Activated naive CD8-positive, alpha-beta T cell treated with anti-CD3 and anti-CD28 coated beads, Interleukin-2, amount 50 U/mL, for 24 hours (primary cell): ENCODE results near the gene CT47A7.
"Not testable (repeated sequence)": the region's sequence is repeated elsewhere in the genome, so short reads cannot be mapped to it uniquely, and the experiment has no call there.

ENCODE experiments used
- ATAC-seq: fragments of 150-1000 bp; cut with Tn5 transposase; one replicate; pipeline ENCODE4 v1.10.0; 2021
- DNase-seq: peaks from one replicate; pipeline ENCODE4 v3.0.0; 2021
- H3K27ac Mint-ChIP-seq: one replicate; pipeline ENCODE4 v1.8.0; 2021; ENCODE audit warnings: mild to moderate bottlenecking, mixed read lengths
- H3K27me3 Mint-ChIP-seq: one replicate; pipeline ENCODE4 v1.8.0; 2021; ENCODE audit warnings: mixed read lengths
- H3K36me3 Mint-ChIP-seq: one replicate; pipeline ENCODE4 v1.8.0; 2021; ENCODE audit warnings: low read depth, mixed read lengths
- H3K4me1 Mint-ChIP-seq: one replicate; pipeline ENCODE4 v1.8.0; 2021; ENCODE audit warnings: mixed read lengths
- H3K4me3 Mint-ChIP-seq: one replicate; pipeline ENCODE4 v1.8.0; 2021; ENCODE audit warnings: mild to moderate bottlenecking, moderate library complexity, mixed read lengths
- H3K9me3 Mint-ChIP-seq: one replicate; pipeline ENCODE4 v1.8.0; 2021; ENCODE audit warnings: mixed read lengths

Gene CT47A7

GRCh38 chrX:120956500-120956899, at the start of gene CT47A7:
TSS of gene CT47A7 (minus strand) at chrX:120956600. CDS start at chrX:120956345, 255 bp downstream.
- H3K9me3 Mint-ChIP-seq, H3K4me3 Mint-ChIP-seq, ATAC-seq, H3K27ac Mint-ChIP-seq, H3K36me3 Mint-ChIP-seq, H3K27me3 Mint-ChIP-seq, H3K4me1 Mint-ChIP-seq, DNase-seq: not testable (repeated sequence)

DNA sequence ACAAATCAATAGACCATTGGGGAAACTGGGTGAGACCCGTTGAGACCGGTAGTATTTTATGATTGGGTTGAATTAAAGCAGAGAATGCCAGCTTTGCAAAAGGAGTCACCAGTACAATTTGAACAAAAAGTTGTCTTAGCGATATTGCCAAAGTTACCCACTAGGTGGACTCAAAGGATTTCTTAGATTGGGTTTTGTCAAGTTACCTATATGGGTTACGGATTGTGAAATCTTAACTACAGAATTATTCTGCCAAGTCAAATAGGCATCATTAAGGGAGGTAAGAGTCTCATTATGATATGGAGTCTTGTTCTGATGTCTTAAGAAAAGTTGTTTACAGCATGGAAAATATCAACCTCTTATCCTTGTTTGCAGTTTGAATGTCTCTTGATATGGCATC, 44.2 kb upstream of the CT47A7 start:
- no peaks in the 10 kb centered on the region for H3K27me3 Mint-ChIP-seq
- H3K27ac Mint-ChIP-seq, result no peak overlapping the region
- no peaks in the 10 kb centered on the region for H3K9me3 Mint-ChIP-seq
- DNase-seq (no peak), ATAC-seq (no peak)
- no peaks in the 10 kb centered on the region for H3K36me3 Mint-ChIP-seq
- no peak overlapping the region for H3K4me3 Mint-ChIP-seq
- H3K4me1 Mint-ChIP-seq, result peaks cover 1% of the 10 kb centered on the region

- H3K4me1 Mint-ChIP-seq, result peaks cover 1% of the 10 kb centered on the region
- H3K27me3 Mint-ChIP-seq, result no peaks in the 10 kb centered on the region
- H3K27ac Mint-ChIP-seq, result no peak overlapping the region
- H3K9me3 Mint-ChIP-seq, result no peaks in the 10 kb centered on the region
- DNase-seq (no peak), ATAC-seq (no peak)
- H3K36me3 Mint-ChIP-seq, result no peaks in the 10 kb centered on the region
- no peak overlapping the region for H3K4me3 Mint-ChIP-seq
Observed at GRCh38 chrX:120999413-120999812, 43.0 kb upstream of the CT47A7 start.

DNA sequence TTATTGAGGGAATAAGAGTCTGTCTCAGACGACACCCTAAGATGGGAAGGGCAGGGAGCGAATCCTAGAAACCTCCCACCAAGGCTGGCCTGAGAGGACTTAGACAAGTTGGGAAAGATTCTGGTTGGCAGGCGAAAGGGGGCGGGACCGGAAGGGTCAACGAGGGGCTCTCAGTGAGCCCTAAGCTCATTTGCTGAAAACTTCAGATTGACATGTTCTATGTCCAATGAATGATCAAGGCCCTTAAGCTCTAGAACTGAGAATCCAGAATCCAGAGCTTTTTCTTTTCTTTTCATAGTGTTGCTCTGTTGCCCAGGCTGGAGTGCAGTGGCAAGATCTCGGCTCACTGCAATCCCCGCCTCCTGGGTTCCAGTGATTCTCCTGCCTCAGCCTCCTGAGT, 29.3 kb upstream of the CT47A7 start, which contains the start of gene CT47A1:
TSS of gene CT47A1 (minus strand) at position 101 of the 400 bp plus-strand sequence. CDS start 231 bp downstream, outside the sequence.
- not testable (repeated sequence) for H3K36me3 Mint-ChIP-seq, H3K9me3 Mint-ChIP-seq, H3K27me3 Mint-ChIP-seq, ATAC-seq, DNase-seq, H3K4me1 Mint-ChIP-seq, H3K27ac Mint-ChIP-seq, H3K4me3 Mint-ChIP-seq
